Suprapubic skin (tissue), 4 donors: ENCODE measurements around the gene PKLR. TPM values are rescaled to one million over a fixed set of nuclear protein-coding genes. Genes with fewer than 3 reads are reported as not detected.

Experiments
- DNase-seq, 2 donors: peaks; one replicate each; pipeline ENCODE4 v3.0.0-alpha.2; 2019; ENCODE audit warnings: low spot score in 2 of 2
- H3K27ac ChIP-seq: fragments of 200-600 bp; sonication (generic); one replicate; pipeline ENCODE4 v1.5.1; 2019
- H3K27me3 ChIP-seq: fragments of 200-600 bp; sonication (generic); one replicate; pipeline ENCODE4 v1.5.1; 2019
- H3K36me3 ChIP-seq: fragments of 200-600 bp; sonication (generic); one replicate; pipeline ENCODE4 v1.5.1; 2019
- H3K4me1 ChIP-seq: fragments of 200-600 bp; sonication (generic); one replicate; pipeline ENCODE4 v1.5.1; 2019
- H3K4me3 ChIP-seq: fragments of 200-600 bp; sonication (generic); one replicate; pipeline ENCODE4 v1.5.1; 2019; ENCODE audit warnings: mild to moderate bottlenecking
- H3K9me3 ChIP-seq: fragments of 200-600 bp; sonication (generic); one replicate; pipeline ENCODE4 v1.5.1; 2019
- CTCF ChIP-seq, 2 donors: fragments of 200-600 bp in 1 of 2; fragments of 450-650 bp in 1 of 2; sonication (generic) in 1 of 2; IDR thresholded peaks; one replicate each; pipeline ENCODE4 v1.5.1; 2016 to 2019; ENCODE audit warnings: antibody characterized with exemption in 2 of 2, mild to moderate bottlenecking in 1 of 2, moderate library complexity in 1 of 2
- EP300 ChIP-seq: sonication (generic); formaldehyde crosslinking; IDR thresholded peaks from one replicate; pipeline ENCODE4 v1.6.1; 2017; ENCODE audit warnings: antibody characterized with exemption
- POLR2A ChIP-seq, 2 donors: fragments of 450-650 bp; IDR thresholded peaks; one replicate each; pipeline ENCODE4 v1.6.1; 2017; ENCODE audit warnings: antibody characterized with exemption in 2 of 2, mild to moderate bottlenecking in 2 of 2, moderate library complexity in 2 of 2
- POLR2AphosphoS5 ChIP-seq, 3 donors: sonication (generic); formaldehyde crosslinking; IDR thresholded peaks; one replicate each; pipeline ENCODE4 v1.6.1; 2017; ENCODE audit warnings: antibody characterized with exemption in 3 of 3
- WGBS: methylation state at CpG from one replicate; pipeline ENCODE4 v1.1.5; 2018; 5-methylcytosine and 5-hydroxymethylcytosine counted together
- total RNA-seq, 4 donors: library from RNA; depleted of rRNA; stranded (reverse); fragments of >200 nt; gene quantifications; one replicate each; pipeline ENCODE4 v1.1.0, GENCODE V29; 2016

Gene PKLR
- total RNA-seq, 4 donors from 2014 or later = 0.24 to 2.5 (median 2.1) TPM

GRCh38 chr1:155307247-155307740, 6.1 kb upstream of the PKLR start:
- 47% methylated on average over 6 of the region's 6 CpGs for WGBS
- Histone ChIP-seq H3K27ac (no peak overlapping the region), H3K27me3 (no peaks in the 10 kb centered on the region), H3K4me3 (no peak overlapping the region), H3K4me1 (peaks cover 19% of the 10 kb centered on the region), H3K36me3 (no peaks in the 10 kb centered on the region), H3K9me3 (no peaks in the 10 kb centered on the region)
- DNase-seq = no peak
- TF ChIP-seq EP300 (no peak), CTCF (IDR thresholded peaks at IDR 0.05) (no peak), POLR2AphosphoS5 (IDR thresholded peaks at IDR 0.05) (no peak), POLR2A (IDR thresholded peaks at IDR 0.05) (no peak)

GRCh38 chr1:155305881-155306391, 4.7 kb upstream of the PKLR start:
- Histone ChIP-seq H3K4me3 (no peak overlapping the region), H3K36me3 (no peaks in the 10 kb centered on the region), H3K27ac (no peak overlapping the region), H3K27me3 (no peaks in the 10 kb centered on the region), H3K4me1 (peaks cover 19% of the 10 kb centered on the region), H3K9me3 (no peaks in the 10 kb centered on the region)
- no peak for DNase-seq
- WGBS = 62% methylated on average over 7 of the region's 7 CpGs
- TF ChIP-seq EP300 = no peak
- no peak for TF ChIP-seq POLR2AphosphoS5 (IDR thresholded peaks at IDR 0.05)
- TF ChIP-seq POLR2A (IDR thresholded peaks at IDR 0.05) = no peak
- TF ChIP-seq CTCF (IDR thresholded peaks at IDR 0.05) = no peak

GRCh38 chr1:155304558-155305063, 3.4 kb upstream of the PKLR start:
- TF ChIP-seq POLR2A (IDR thresholded peaks at IDR 0.05) (no peak), POLR2AphosphoS5 (IDR thresholded peaks at IDR 0.05) (no peak), EP300 (no peak)
- Histone ChIP-seq H3K36me3 (no peaks in the 10 kb centered on the region), H3K4me3 (no peak overlapping the region), H3K27ac (no peak overlapping the region), H3K4me1 (peaks cover 8% of the 10 kb centered on the region), H3K27me3 (no peaks in the 10 kb centered on the region), H3K9me3 (no peaks in the 10 kb centered on the region)
- DNase-seq = no peak
- WGBS = 81% methylated on average over 11 of the region's 11 CpGs

- no peak for DNase-seq
- H3K4me1 ChIP-seq = peaks cover 4% of the 10 kb centered on the region
- no peaks in the 10 kb centered on the region for H3K9me3 ChIP-seq
- no peak overlapping the region for H3K4me3 ChIP-seq
- TF ChIP-seq CTCF (IDR thresholded peaks at IDR 0.05) (no peak), POLR2A (IDR thresholded peaks at IDR 0.05) (no peak), EP300 (no peak), POLR2AphosphoS5 (IDR thresholded peaks at IDR 0.05) (no peak)
- no peaks in the 10 kb centered on the region for H3K36me3 ChIP-seq
- peaks cover 5% of the 10 kb centered on the region for H3K27me3 ChIP-seq
- WGBS = 94% methylated on average over 9 of the region's 9 CpGs
- H3K27ac ChIP-seq = no peak overlapping the region
Measured at GRCh38 chr1:155300553-155301329, 497 bp downstream of the PKLR start.

GRCh38 chr1:155300024-155300423, 1.2 kb downstream of the PKLR start:
- TF ChIP-seq POLR2A (IDR thresholded peaks at IDR 0.05) (no peak), POLR2AphosphoS5 (IDR thresholded peaks at IDR 0.05) (no peak), EP300 (no peak), CTCF (IDR thresholded peaks at IDR 0.05) (no peak)
- no peaks in the 10 kb centered on the region for H3K9me3 ChIP-seq
- H3K27me3 ChIP-seq = peaks cover 12% of the 10 kb centered on the region
- H3K36me3 ChIP-seq = no peaks in the 10 kb centered on the region
- DNase-seq = no peak
- 98% methylated on average over 8 of the region's 8 CpGs for WGBS
- no peak overlapping the region for H3K4me3 ChIP-seq
- no peak overlapping the region for H3K27ac ChIP-seq
- peaks cover 9% of the 10 kb centered on the region for H3K4me1 ChIP-seq
